ENCODE data around the gene NT5C3B.

- TF ChIP-seq GATA2 (IDR thresholded peaks at IDR 0.05; ENCODE audit: low read depth, low read length) (no peak), GATA3 (IDR thresholded peaks at IDR 0.05; ENCODE audit: low read depth, low read length) (no peak)
These were observed 14.3 kb downstream of the NT5C3B start for GRCh38 chr17:41821776-41822175.

Measured in SH-SY5Y (cell line).